H1 (cell line): ENCODE data around the gene RPL41. TPM values are rescaled to one million over a fixed set of nuclear protein-coding genes. Genes with fewer than 3 reads are reported as not detected.

Experiments used
- CTCF ChIA-PET: fragments of 300-600 bp; sonication (Branson Sonifier 250); formaldehyde crosslinking; loops from one replicate; lab custom pipeline; 2021; ENCODE audit not compliant: partially characterized antibody; lab: Charles Lee
- POLR2A ChIA-PET: fragments of 300-600 bp; sonication (Branson Sonifier 250); formaldehyde crosslinking; loops from one replicate; lab custom pipeline; 2021; ENCODE audit warnings: inconsistent platforms; ENCODE audit not compliant: partially characterized antibody; lab: Charles Lee
- DNase-seq, 2 experiments: peaks; one replicate each; pipeline versions ENCODE4 v3.0.0 to v3.0.0-alpha.2; 2010 to 2022; ENCODE audit warnings: low spot score in 2 of 2, low read depth in 1 of 2, mixed read lengths in 1 of 2
- FAIRE-seq: peaks from 2 replicates; lab custom pipeline; 2011; peaks lifted over from hg19 to GRCh38; lab: Jason Lieb, UNC
- H2AFZ ChIP-seq: 2 replicates; pipeline ENCODE4 v1.8.1; 2012; ENCODE audit warnings: low read length, inconsistent platforms
- H2AK5ac ChIP-seq: 2 replicates; pipeline ENCODE4 v1.6.1; 2013; ENCODE audit warnings: low read depth, low read length
- H2BK120ac ChIP-seq: replicated peaks from 2 replicates; pipeline ENCODE3; 2013; ENCODE audit warnings: low read depth, low read length, inconsistent platforms
- H2BK12ac ChIP-seq: 2 replicates; pipeline ENCODE4 v1.6.1; 2013; ENCODE audit warnings: low read depth, low read length
- H2BK15ac ChIP-seq: 2 replicates; pipeline ENCODE4 v1.6.1; 2013; ENCODE audit warnings: low read length
- H2BK20ac ChIP-seq: 2 replicates; pipeline ENCODE4 v1.6.1; 2013; ENCODE audit warnings: low read length
- H2BK5ac ChIP-seq: 2 replicates; pipeline ENCODE4 v1.6.1; 2013; ENCODE audit warnings: low read depth, low read length
- H3K14ac ChIP-seq: 2 replicates; pipeline ENCODE4 v1.6.1; 2013; ENCODE audit warnings: inconsistent platforms; ENCODE audit not compliant: insufficient read length
- H3K18ac ChIP-seq: 2 replicates; pipeline ENCODE4 v1.6.1; 2013; ENCODE audit warnings: low read length; ENCODE audit errors: extremely low read depth
- H3K23ac ChIP-seq: 2 replicates; pipeline ENCODE4 v1.6.1; 2013; ENCODE audit warnings: inconsistent platforms; ENCODE audit not compliant: insufficient read length
- H3K23me2 ChIP-seq: 2 replicates; pipeline ENCODE4 v1.6.1; 2013; ENCODE audit warnings: low read depth, low read length
- H3K27ac ChIP-seq: 2 replicates; pipeline ENCODE4 v1.6.1; 2011; ENCODE audit warnings: low read depth, low read length, inconsistent platforms
- H3K27me3 ChIP-seq, 4 experiments: replicated peaks in 1 of 4; 1 replicate in 1 of 4; 2 replicates in 3 of 4; pipeline versions ENCODE4 v1.6.1 to v1.8.1; 2011 to 2013; ENCODE audit warnings: low read length in 3 of 4, mild to moderate bottlenecking in 3 of 4, inconsistent platforms in 2 of 4, mixed read lengths in 2 of 4, moderate library complexity in 1 of 4; ENCODE audit not compliant: control insufficient read depth in 3 of 4, insufficient read depth in 3 of 4; ENCODE audit errors: extremely low read depth in 1 of 4
- H3K36me3 ChIP-seq, 4 experiments: 2 replicates each; pipeline versions ENCODE4 v1.6.1 to v1.8.1; 2011 to 2013; ENCODE audit warnings: mild to moderate bottlenecking in 4 of 4, low read length in 3 of 4, moderate library complexity in 2 of 4, control low read depth in 1 of 4, inconsistent platforms in 1 of 4; ENCODE audit not compliant: insufficient read depth in 4 of 4, control insufficient read depth in 2 of 4
- H3K4ac ChIP-seq: replicated peaks from 2 replicates; pipeline ENCODE3; 2013; ENCODE audit warnings: low read length, low read depth, mixed read lengths, inconsistent platforms; ENCODE audit not compliant: insufficient read length
- H3K4me1 ChIP-seq, 4 experiments: replicated peaks in 1 of 4; 1 replicate in 1 of 4; 2 replicates in 3 of 4; pipeline versions ENCODE4 v1.6.1 to v1.8.1; 2011 to 2013; ENCODE audit warnings: low read length in 3 of 4, inconsistent platforms in 2 of 4, mixed read lengths in 1 of 4; ENCODE audit not compliant: insufficient read depth in 4 of 4, control insufficient read depth in 3 of 4
- H3K4me2 ChIP-seq, 2 experiments: 2 replicates each; pipeline versions ENCODE4 v1.6.1 to v1.8.1; 2011 to 2013; ENCODE audit warnings: low read depth in 2 of 2, low read length in 2 of 2, control low read depth in 1 of 2, inconsistent platforms in 1 of 2, mild to moderate bottlenecking in 1 of 2; ENCODE audit not compliant: insufficient read depth in 1 of 2
- H3K4me3 ChIP-seq, 4 experiments: fragments of 200-600, 300-600 bp in 1 of 4; sonication (generic), shearing (Covaris generic), sonication (Bioruptor Twin) in 1 of 4; 2 replicates each; pipeline versions ENCODE4 v1.5.1 to v1.8.1; 2011 to 2016; ENCODE audit warnings: low read length in 4 of 4, low read depth in 3 of 4, control low read depth in 2 of 4, inconsistent platforms in 2 of 4, mild to moderate bottlenecking in 2 of 4, mixed read lengths in 1 of 4, moderate library complexity in 1 of 4; ENCODE audit not compliant: insufficient read depth in 2 of 4; ENCODE audit errors: extremely low read depth in 1 of 4
- H3K56ac ChIP-seq: replicated peaks from 2 replicates; pipeline ENCODE3; 2013; ENCODE audit warnings: low read depth, mild to moderate bottlenecking, mixed read lengths, low read length, inconsistent platforms; ENCODE audit not compliant: insufficient read length
- H3K79me1 ChIP-seq: 2 replicates; pipeline ENCODE4 v1.6.1; 2013; ENCODE audit warnings: low read depth, low read length, control low read depth
- H3K79me2 ChIP-seq, 2 experiments: 2 replicates each; pipeline versions ENCODE4 v1.6.1 to v1.8.1; 2012 to 2013; ENCODE audit warnings: low read length in 2 of 2, mild to moderate bottlenecking in 2 of 2, inconsistent platforms in 1 of 2; ENCODE audit not compliant: insufficient read depth in 2 of 2, control insufficient read depth in 1 of 2
- H3K9ac ChIP-seq, 4 experiments: replicated peaks in 1 of 4; 1 replicate in 1 of 4; 2 replicates in 3 of 4; pipeline versions ENCODE4 v1.6.1 to v1.8.1; 2011 to 2013; ENCODE audit warnings: low read depth in 3 of 4, low read length in 3 of 4, control low read depth in 2 of 4, mild to moderate bottlenecking in 2 of 4, moderate library complexity in 2 of 4, inconsistent platforms in 1 of 4; ENCODE audit errors: extremely low read depth in 1 of 4
- H3K9me3 ChIP-seq, 2 experiments: 2 replicates each; pipeline versions ENCODE4 v1.6.1 to v1.8.1; 2012 to 2013; ENCODE audit warnings: mild to moderate bottlenecking in 2 of 2, moderate library complexity in 2 of 2, control low read depth in 1 of 2, inconsistent platforms in 1 of 2, low read depth in 1 of 2, low read length in 1 of 2, mixed read lengths in 1 of 2; ENCODE audit not compliant: insufficient read depth in 2 of 2
- H4K20me1 ChIP-seq, 2 experiments: replicated peaks in 1 of 2; 2 replicates each; pipeline versions ENCODE3 to v1.8.1; 2011 to 2013; ENCODE audit warnings: inconsistent platforms in 2 of 2, low read length in 2 of 2, mild to moderate bottlenecking in 1 of 2; ENCODE audit not compliant: insufficient read depth in 2 of 2, control insufficient read depth in 1 of 2
- H4K5ac ChIP-seq: 2 replicates; pipeline ENCODE4 v1.6.1; 2013; ENCODE audit warnings: low read length, low read depth, mixed read lengths, inconsistent platforms; ENCODE audit not compliant: insufficient read length
- H4K8ac ChIP-seq: 2 replicates; pipeline ENCODE4 v1.8.0; 2013; ENCODE audit warnings: mild to moderate bottlenecking, moderate library complexity, low read length, inconsistent platforms; ENCODE audit not compliant: insufficient read depth; ENCODE audit errors: extremely low read depth
- H4K91ac ChIP-seq: replicated peaks from 2 replicates; pipeline ENCODE3; 2013; ENCODE audit warnings: low read length, mixed read lengths, inconsistent platforms; ENCODE audit not compliant: insufficient read length
- ASH2L ChIP-seq: fragments of 200-600, 300-600 bp; sonication (generic); IDR thresholded peaks from one replicate; pipeline ENCODE4 v1.7.1; 2017; ENCODE audit warnings: low read length
- BACH1 ChIP-seq: IDR thresholded peaks from 2 replicates; pipeline ENCODE4 v1.6.1; 2012; ENCODE audit warnings: low read length, improper control_type of control experiment
- BRCA1 ChIP-seq: IDR thresholded peaks from 2 replicates; pipeline ENCODE4 v1.6.1; 2012; ENCODE audit warnings: low read depth, low read length, improper control_type of control experiment
- CBX8 ChIP-seq: fragments of 300-800, 300-1000 bp; sonication (generic); IDR thresholded peaks from 2 replicates; pipeline ENCODE4 v1.7.1; 2016; ENCODE audit warnings: low read depth, low read length, borderline replicate concordance
- CREB1 ChIP-seq: IDR thresholded peaks from 2 replicates; pipeline ENCODE4 v1.6.1; 2012; ENCODE audit warnings: inconsistent platforms
- E2F6 ChIP-seq: IDR thresholded peaks from 2 replicates; pipeline ENCODE4 v1.6.1; 2012; ENCODE audit warnings: inconsistent platforms
- HDAC6 ChIP-seq: IDR thresholded peaks from one replicate; pipeline ENCODE4 v1.7.1; 2012; ENCODE audit warnings: low read depth, mild to moderate bottlenecking, inconsistent platforms, low read length, moderate library complexity
- JUND ChIP-seq: IDR thresholded peaks from 2 replicates; pipeline ENCODE4 v1.6.1; 2011; ENCODE audit warnings: mild to moderate bottlenecking, improper control_type of control experiment, low read length
- KDM4A ChIP-seq: IDR thresholded peaks from one replicate; pipeline ENCODE4 v1.7.1; 2012; ENCODE audit warnings: low read depth, mild to moderate bottlenecking, moderate library complexity, low read length, inconsistent platforms; ENCODE audit not compliant: severe bottlenecking
- POLR2A ChIP-seq, 2 experiments: IDR thresholded peaks; 1 replicate in 1 of 2; 2 replicates in 1 of 2; pipeline ENCODE4 v1.6.1; 2011; ENCODE audit warnings: low read depth in 2 of 2, low read length in 2 of 2, mild to moderate bottlenecking in 2 of 2; ENCODE audit errors: control extremely low read depth in 1 of 2
- RFX5 ChIP-seq: IDR thresholded peaks from 2 replicates; pipeline ENCODE4 v1.6.1; 2011; ENCODE audit warnings: low read depth, low read length, improper control_type of control experiment, borderline replicate concordance
- SIX5 ChIP-seq: IDR thresholded peaks from 2 replicates; pipeline ENCODE4 v1.6.1; 2011; ENCODE audit warnings: mild to moderate bottlenecking, low read depth, low read length
- SP2 ChIP-seq: IDR thresholded peaks from 2 replicates; pipeline ENCODE4 v1.6.1; 2012; ENCODE audit warnings: mild to moderate bottlenecking, low read length, inconsistent platforms
- TBP ChIP-seq: IDR thresholded peaks from 2 replicates; pipeline ENCODE4 v1.6.1; 2011; ENCODE audit warnings: low read depth, low read length, improper control_type of control experiment
- WGBS, 2 experiments: shearing (Covaris generic) in 1 of 2; methylation state at CpG; one replicate each; pipeline versions ENCODE4 v1.1.6 to v1.1.7; 2013 to 2015; ENCODE audit warnings: low lambda C conversion rate in 2 of 2, mixed read lengths in 2 of 2, inconsistent platforms in 1 of 2, low coverage in 1 of 2, missing lambda C conversion rate in 1 of 2; ENCODE audit not compliant: insufficient replicate concordance in 2 of 2, insufficient coverage in 1 of 2, insufficient read length in 1 of 2; ENCODE audit errors: extremely low coverage in 1 of 2, missing lambda C conversion rate in 1 of 2; 5-methylcytosine and 5-hydroxymethylcytosine counted together
- polyA plus RNA-seq, 7 experiments: library from polyadenylated mRNA; depleted of rRNA in 3 of 7; stranded (reverse) in 5 of 7; unstranded in 2 of 7; fragments of >200 nt in 5 of 7; fragments of 200-250 nt in 2 of 7; gene quantifications; 1 replicate in 5 of 7; 2 replicates in 1 of 7; 4 replicates in 1 of 7; pipeline versions ENCODE4 v1.2.1 to v1.2.3, GENCODE V29; 2011 to 2013; ENCODE audit warnings: missing spikeins in 2 of 7, mixed read lengths in 2 of 7
- total RNA-seq: library from RNA; stranded (reverse); fragmentation: NEBNext Ultra II Directional; extraction: Animal tissue kit (Norgen Biotek cat#: 25700); gene quantifications from 2 replicates; pipeline ENCODE4 v1.2.1, GENCODE V29; 2021

RPL41 gene
- total and polyA plus RNA-seq, 2 of the 8 experiments (the other 6 are each of a cell fraction or from before 2014, with no cell fraction given): 4,440 to 16,488 TPM

GRCh38 chr12:56078427-56078826 lies 38.0 kb upstream of the RPL41 start:
- Histone ChIP-seq H3K4me3 (peak overlapping the region in 2 of 4 experiments; percentile 74 to 89; a peak in 4 of 8 replicates), H3K79me1 (peaks cover 6% of the 10 kb centered on the region; the same call in 1 of the 2 replicates), H2BK5ac (no peak overlapping the region), H3K18ac (no peak overlapping the region), H4K91ac (no peak overlapping the region), H3K4ac (no peak overlapping the region), H3K27ac (no peak overlapping the region), H2BK120ac (no peak overlapping the region), H2BK12ac (no peak overlapping the region), H3K4me1 (peaks cover 3 to 17% (median 11%) of the 10 kb centered on the region in 4 experiments), H3K14ac (no peak overlapping the region), H2BK15ac (no peak overlapping the region), H3K23me2 (peaks cover 7% of the 10 kb centered on the region; the same call in 1 of the 2 replicates), H3K9ac (no peak overlapping the region), H3K23ac (no peak overlapping the region), H3K9me3 (no peaks in the 10 kb centered on the region; a peak in 1 of 4 replicates), H4K20me1 (peaks cover 2 to 6% of the 10 kb centered on the region in 2 experiments), H2AK5ac (no peak overlapping the region), H2AFZ (0 out of 2 replicates have a peak overlapping the region, but pooled peaks have one; percentile 36), H3K4me2 (peak overlapping the region; percentile 62 to 97), H3K27me3 (no peaks in the 10 kb centered on the region), H3K56ac (no peak overlapping the region), H3K36me3 (no peaks in the 10 kb centered on the region; a peak in 1 of 8 replicates), H3K79me2 (peaks cover 0 to 23% of the 10 kb centered on the region in 2 experiments; a peak in 2 of 4 replicates), H2BK20ac (no peak overlapping the region), H4K8ac (no peak overlapping the region), H4K5ac (no peak overlapping the region)
- ChIA-PET CTCF (interaction anchor here (0.6 to 1.7 kb wide), 10 partner anchors 10 to 361 kb away, joined by 3 to 6 read pairs (median 4); partner anchors contain the start of gene PA2G4), POLR2A (interaction anchor here (1.2 to 8.9 kb wide), 15 partner anchors 12 to 340 kb away, joined by 3 to 112 read pairs (median 6); partner anchors contain the start of genes ESYT1, MYL6, PA2G4 and RPL41)
- FAIRE-seq (no peak), DNase-seq (no peak)
- 80% methylated on average over 1 of the region's 1 CpG; no CpG with 5 or more reads in 1 of the 2 experiments for WGBS, 2 experiments
- no peak for TF ChIP-seq HDAC6
- no peak for TF ChIP-seq TBP
- TF ChIP-seq RFX5: no peak
- no peak for TF ChIP-seq SP2
- TF ChIP-seq CREB1: no peak
- no peak for TF ChIP-seq BRCA1
- TF ChIP-seq SIX5: no peak
- TF ChIP-seq JUND: no peak
- no peak for TF ChIP-seq ASH2L
- TF ChIP-seq KDM4A: no peak
- no peak for TF ChIP-seq CBX8
- no peak for TF ChIP-seq POLR2A (IDR thresholded peaks at IDR 0.05; ENCODE audit: control extremely low read depth in 1 of 2, low read depth in 2 of 2, low read length in 2 of 2)
- no peak for TF ChIP-seq E2F6
- no peak for TF ChIP-seq BACH1
